HEK293 (cell line): ENCODE data around the gene ILDR1.

Experiments
- CTCF ChIA-PET: fragments of 350-600 bp; formaldehyde crosslinking; extraction: SDS; loops from one replicate; lab custom pipeline; 2021; ENCODE audit warnings: antibody characterized with exemption; lab: Yijun Ruan, JAX
- POLR2A ChIA-PET: fragments of 300-600 bp; formaldehyde crosslinking; extraction: SDS; loops from one replicate; lab custom pipeline; 2020; ENCODE audit warnings: antibody characterized with exemption, inconsistent platforms; lab: Yijun Ruan, JAX
- H3K27ac ChIP-seq: fragments of 200-500 bp; sonication (Bioruptor generic); 2 replicates; pipeline ENCODE4 v1.5.1; 2014; ENCODE audit warnings: low read depth, low read length, control low read depth, inconsistent platforms; ENCODE audit errors: extremely low read depth
- H3K36me3 ChIP-seq, 2 experiments: fragments of 200-500 bp in 1 of 2; sonication (Bioruptor generic) in 1 of 2; 1 replicate in 1 of 2; 2 replicates in 1 of 2; pipeline ENCODE4 v1.5.1; 2014 to 2017; ENCODE audit warnings: inconsistent platforms in 2 of 2, low read length in 2 of 2; ENCODE audit not compliant: control insufficient read depth in 2 of 2, insufficient read depth in 1 of 2
- H3K4me1 ChIP-seq: fragments of 200-500 bp; sonication (Bioruptor generic); 2 replicates; pipeline ENCODE4 v1.5.1; 2014; ENCODE audit warnings: mild to moderate bottlenecking, low read length, inconsistent platforms; ENCODE audit not compliant: control insufficient read depth, insufficient read depth
- H3K4me3 ChIP-seq: 2 replicates; pipeline ENCODE4 v1.5.1; 2011; ENCODE audit warnings: low read depth, mild to moderate bottlenecking, control low read depth, low read length, moderate library complexity
- H3K9me3 ChIP-seq: fragments of 200-500 bp; sonication (Bioruptor generic); 2 replicates; pipeline ENCODE4 v1.5.1; 2014; ENCODE audit warnings: low read depth, low read length, inconsistent platforms; ENCODE audit not compliant: control insufficient read depth, insufficient read depth
- GLI2 ChIP-seq: fragments of 450-650 bp; formaldehyde crosslinking; IDR thresholded peaks from 2 replicates; pipeline ENCODE4; 2017; ENCODE audit warnings: missing biosample characterization, missing genetic modification characterization, low read depth, borderline replicate concordance
- GLI4 ChIP-seq: fragments of 450-650 bp; formaldehyde crosslinking; IDR thresholded peaks from 2 replicates; pipeline ENCODE4 v1.5.1; 2016; ENCODE audit warnings: missing biosample characterization, missing genetic modification characterization
- MZF1 ChIP-seq: fragments of 450-650 bp; formaldehyde crosslinking; IDR thresholded peaks from 2 replicates; pipeline ENCODE4 v1.5.1; 2017; ENCODE audit warnings: missing biosample characterization, missing genetic modification characterization, borderline replicate concordance
- PRDM1 ChIP-seq: fragments of 450-650 bp; formaldehyde crosslinking; IDR thresholded peaks from 2 replicates; pipeline ENCODE4; 2016; ENCODE audit warnings: missing biosample characterization, missing genetic modification characterization
- ZFP3 ChIP-seq: fragments of 450-650 bp; formaldehyde crosslinking; IDR thresholded peaks from 2 replicates; pipeline ENCODE4 v1.5.1; 2016; ENCODE audit warnings: low read depth, missing biosample characterization, missing genetic modification characterization
- ZIC2 ChIP-seq: fragments of 450-650 bp; formaldehyde crosslinking; IDR thresholded peaks from 2 replicates; pipeline ENCODE4 v1.5.1; 2016; ENCODE audit warnings: missing biosample characterization, missing genetic modification characterization
- ZNF19 ChIP-seq: fragments of 450-650 bp; formaldehyde crosslinking; IDR thresholded peaks from 2 replicates; pipeline ENCODE4; 2016; ENCODE audit warnings: missing biosample characterization, missing genetic modification characterization, low read depth
- ZNF544 ChIP-seq: fragments of 450-650 bp; formaldehyde crosslinking; IDR thresholded peaks from 2 replicates; pipeline ENCODE4 v1.5.0; 2017; ENCODE audit warnings: missing biosample characterization, missing genetic modification characterization
- ZNF571 ChIP-seq: fragments of 450-650 bp; formaldehyde crosslinking; IDR thresholded peaks from 2 replicates; pipeline ENCODE4 v1.5.0; 2017; ENCODE audit warnings: missing biosample characterization, missing genetic modification characterization
- ZNF707 ChIP-seq: fragments of 450-650 bp; formaldehyde crosslinking; IDR thresholded peaks from 2 replicates; pipeline ENCODE4 v1.5.1; 2016; ENCODE audit warnings: missing biosample characterization, missing genetic modification characterization
- TF ChIP-seq, protein P1 (sequence below): fragments of 450-650 bp; formaldehyde crosslinking; IDR thresholded peaks from 2 replicates; pipeline ENCODE4 v1.5.1; 2016; ENCODE audit warnings: missing biosample characterization, missing genetic modification characterization
- TF ChIP-seq, protein P2 (sequence below): fragments of 450-650 bp; formaldehyde crosslinking; IDR thresholded peaks from 2 replicates; pipeline ENCODE4 v1.5.1; 2016; ENCODE audit warnings: missing biosample characterization, missing genetic modification characterization, borderline replicate concordance
- TF ChIP-seq, protein P3 (sequence below): fragments of 450-650 bp; formaldehyde crosslinking; IDR thresholded peaks from 2 replicates; pipeline ENCODE4 v1.5.1; 2016; ENCODE audit warnings: missing biosample characterization, missing genetic modification characterization
- TF ChIP-seq, protein P4 (sequence below): fragments of 450-650 bp; formaldehyde crosslinking; conservative IDR thresholded peaks from 2 replicates; pipeline ENCODE4 v1.5.1; 2016; ENCODE audit warnings: low read depth, missing biosample characterization, missing genetic modification characterization

Gene ILDR1

DNA sequence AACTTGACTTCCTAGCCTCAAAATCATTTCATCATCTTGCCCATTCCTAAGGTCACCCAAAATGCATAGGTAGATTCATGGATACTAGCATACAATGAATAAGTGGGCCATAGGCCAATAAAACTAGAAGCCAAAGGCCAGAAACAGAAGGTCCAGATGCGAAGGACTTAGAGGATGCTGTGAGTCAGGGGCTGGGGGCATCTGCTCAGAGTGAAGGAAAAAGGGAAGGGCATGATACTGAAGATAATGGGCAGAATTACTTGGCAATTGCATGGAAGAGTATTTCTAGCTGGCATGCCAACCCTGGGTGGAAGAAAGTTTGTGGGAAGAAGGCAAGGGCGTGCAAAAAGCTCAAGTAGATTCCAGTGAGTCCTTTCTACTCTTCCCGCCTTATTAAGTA is 27.5 kb downstream of the ILDR1 start (continued):
- TF ChIP-seq GLI4 (tag by site-specific recombination) (no peak), ZFP3 (tag by site-specific recombination) (no peak), ZNF571 (tag by site-specific recombination) (no peak)
- TF ChIP-seq, protein P1, sequence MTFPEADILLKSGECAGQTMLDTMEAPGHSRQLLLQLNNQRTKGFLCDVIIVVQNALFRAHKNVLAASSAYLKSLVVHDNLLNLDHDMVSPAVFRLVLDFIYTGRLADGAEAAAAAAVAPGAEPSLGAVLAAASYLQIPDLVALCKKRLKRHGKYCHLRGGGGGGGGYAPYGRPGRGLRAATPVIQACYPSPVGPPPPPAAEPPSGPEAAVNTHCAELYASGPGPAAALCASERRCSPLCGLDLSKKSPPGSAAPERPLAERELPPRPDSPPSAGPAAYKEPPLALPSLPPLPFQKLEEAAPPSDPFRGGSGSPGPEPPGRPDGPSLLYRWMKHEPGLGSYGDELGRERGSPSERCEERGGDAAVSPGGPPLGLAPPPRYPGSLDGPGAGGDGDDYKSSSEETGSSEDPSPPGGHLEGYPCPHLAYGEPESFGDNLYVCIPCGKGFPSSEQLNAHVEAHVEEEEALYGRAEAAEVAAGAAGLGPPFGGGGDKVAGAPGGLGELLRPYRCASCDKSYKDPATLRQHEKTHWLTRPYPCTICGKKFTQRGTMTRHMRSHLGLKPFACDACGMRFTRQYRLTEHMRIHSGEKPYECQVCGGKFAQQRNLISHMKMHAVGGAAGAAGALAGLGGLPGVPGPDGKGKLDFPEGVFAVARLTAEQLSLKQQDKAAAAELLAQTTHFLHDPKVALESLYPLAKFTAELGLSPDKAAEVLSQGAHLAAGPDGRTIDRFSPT (tag by site-specific recombination): no peak
- TF ChIP-seq, protein P2, sequence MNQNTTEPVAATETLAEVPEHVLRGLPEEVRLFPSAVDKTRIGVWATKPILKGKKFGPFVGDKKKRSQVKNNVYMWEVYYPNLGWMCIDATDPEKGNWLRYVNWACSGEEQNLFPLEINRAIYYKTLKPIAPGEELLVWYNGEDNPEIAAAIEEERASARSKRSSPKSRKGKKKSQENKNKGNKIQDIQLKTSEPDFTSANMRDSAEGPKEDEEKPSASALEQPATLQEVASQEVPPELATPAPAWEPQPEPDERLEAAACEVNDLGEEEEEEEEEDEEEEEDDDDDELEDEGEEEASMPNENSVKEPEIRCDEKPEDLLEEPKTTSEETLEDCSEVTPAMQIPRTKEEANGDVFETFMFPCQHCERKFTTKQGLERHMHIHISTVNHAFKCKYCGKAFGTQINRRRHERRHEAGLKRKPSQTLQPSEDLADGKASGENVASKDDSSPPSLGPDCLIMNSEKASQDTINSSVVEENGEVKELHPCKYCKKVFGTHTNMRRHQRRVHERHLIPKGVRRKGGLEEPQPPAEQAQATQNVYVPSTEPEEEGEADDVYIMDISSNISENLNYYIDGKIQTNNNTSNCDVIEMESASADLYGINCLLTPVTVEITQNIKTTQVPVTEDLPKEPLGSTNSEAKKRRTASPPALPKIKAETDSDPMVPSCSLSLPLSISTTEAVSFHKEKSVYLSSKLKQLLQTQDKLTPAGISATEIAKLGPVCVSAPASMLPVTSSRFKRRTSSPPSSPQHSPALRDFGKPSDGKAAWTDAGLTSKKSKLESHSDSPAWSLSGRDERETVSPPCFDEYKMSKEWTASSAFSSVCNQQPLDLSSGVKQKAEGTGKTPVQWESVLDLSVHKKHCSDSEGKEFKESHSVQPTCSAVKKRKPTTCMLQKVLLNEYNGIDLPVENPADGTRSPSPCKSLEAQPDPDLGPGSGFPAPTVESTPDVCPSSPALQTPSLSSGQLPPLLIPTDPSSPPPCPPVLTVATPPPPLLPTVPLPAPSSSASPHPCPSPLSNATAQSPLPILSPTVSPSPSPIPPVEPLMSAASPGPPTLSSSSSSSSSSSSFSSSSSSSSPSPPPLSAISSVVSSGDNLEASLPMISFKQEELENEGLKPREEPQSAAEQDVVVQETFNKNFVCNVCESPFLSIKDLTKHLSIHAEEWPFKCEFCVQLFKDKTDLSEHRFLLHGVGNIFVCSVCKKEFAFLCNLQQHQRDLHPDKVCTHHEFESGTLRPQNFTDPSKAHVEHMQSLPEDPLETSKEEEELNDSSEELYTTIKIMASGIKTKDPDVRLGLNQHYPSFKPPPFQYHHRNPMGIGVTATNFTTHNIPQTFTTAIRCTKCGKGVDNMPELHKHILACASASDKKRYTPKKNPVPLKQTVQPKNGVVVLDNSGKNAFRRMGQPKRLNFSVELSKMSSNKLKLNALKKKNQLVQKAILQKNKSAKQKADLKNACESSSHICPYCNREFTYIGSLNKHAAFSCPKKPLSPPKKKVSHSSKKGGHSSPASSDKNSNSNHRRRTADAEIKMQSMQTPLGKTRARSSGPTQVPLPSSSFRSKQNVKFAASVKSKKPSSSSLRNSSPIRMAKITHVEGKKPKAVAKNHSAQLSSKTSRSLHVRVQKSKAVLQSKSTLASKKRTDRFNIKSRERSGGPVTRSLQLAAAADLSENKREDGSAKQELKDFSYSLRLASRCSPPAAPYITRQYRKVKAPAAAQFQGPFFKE (tag by site-specific recombination): no peak

DNA sequence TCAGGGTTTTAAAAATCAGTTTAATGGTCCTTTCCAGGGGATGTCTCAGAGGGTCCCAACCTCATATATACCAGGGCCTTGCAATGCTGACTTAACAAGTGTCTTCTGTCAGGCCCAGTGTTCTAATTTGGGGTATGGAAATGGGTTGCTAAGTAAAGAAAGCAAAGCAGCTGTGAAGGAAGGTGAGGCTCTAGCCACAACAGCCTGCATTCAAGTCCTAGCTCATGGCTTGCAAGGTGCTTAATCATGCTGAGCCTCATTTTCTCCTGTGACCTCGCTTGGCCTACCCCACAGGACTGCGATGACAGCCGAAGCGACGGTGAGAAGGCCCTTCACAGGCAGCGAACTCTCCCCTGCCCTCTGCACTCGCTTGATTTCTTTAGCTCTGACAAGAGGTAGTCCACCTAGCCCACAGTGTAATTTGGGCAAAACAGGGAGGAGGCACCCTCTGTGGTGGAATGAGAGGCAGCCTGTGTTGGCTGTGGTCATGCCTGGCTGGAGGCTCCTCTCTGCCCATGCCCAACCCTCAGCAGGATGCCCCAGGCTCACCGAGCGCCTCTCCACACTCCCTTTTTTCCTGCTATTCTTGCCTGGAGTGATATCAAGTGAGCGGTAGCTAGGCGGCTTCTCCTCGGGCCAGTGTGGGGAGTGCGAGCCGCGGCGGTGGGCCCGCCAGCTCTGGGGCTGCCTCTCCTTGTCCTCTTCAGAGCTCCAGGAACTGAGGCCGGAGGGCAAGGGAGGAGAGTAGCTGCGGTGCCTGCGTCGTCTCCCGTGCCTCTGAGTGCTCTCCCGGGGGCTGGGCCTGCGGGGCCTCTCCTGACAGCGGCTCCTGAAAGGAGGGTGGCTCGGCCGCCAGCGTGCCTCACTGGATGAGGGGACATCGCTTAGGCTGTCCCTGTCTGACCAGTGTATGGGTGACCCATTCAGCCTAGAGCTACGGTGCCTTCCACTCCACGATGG is 29.2 kb downstream of the ILDR1 start:
- TF ChIP-seq MZF1 (tag by site-specific recombination): no peak
- TF ChIP-seq PRDM1: no peak
- no peak for TF ChIP-seq ZNF19 (tag by site-specific recombination)
- TF ChIP-seq ZNF544 (tag by site-specific recombination): no peak
- TF ChIP-seq ZIC2 (tag by site-specific recombination): no peak
- TF ChIP-seq, all 188 proteins: peak for 0
- ChIA-PET CTCF (interaction anchor here (0.6 kb wide), 1 partner anchor 829 kb away, joined by 4 read pairs; no protein-coding TSS in a partner anchor), POLR2A (no interaction called here)
- Histone ChIP-seq H3K4me1 (no peaks in the 10 kb centered on the region), H3K27ac (no peak overlapping the region), H3K4me3 (no peak overlapping the region), H3K9me3 (no peaks in the 10 kb centered on the region), H3K36me3 (no peaks in the 10 kb centered on the region)

DNA sequence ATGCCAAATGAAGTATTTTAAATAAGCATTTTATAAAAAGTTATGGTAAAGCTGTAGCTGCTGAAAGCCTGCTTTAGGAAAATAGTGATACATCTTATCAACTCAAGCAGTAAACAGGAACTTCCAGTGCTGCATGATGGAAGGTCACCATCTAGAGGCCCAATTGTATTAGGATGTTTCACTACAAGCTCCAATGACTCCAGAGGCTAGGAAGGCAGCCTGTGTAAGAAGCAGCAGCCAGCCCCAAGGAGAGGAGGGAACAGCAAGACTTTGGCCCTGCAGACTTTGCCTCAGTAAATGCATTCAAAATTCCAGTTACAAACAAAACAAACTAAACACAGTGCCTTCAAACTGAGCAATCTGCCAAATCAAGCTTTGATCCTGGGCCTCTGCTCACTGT is 32.1 kb downstream of the ILDR1 start:
- H3K4me3 ChIP-seq: no peak overlapping the region
- CTCF ChIA-PET: interaction anchor here (1.1 kb wide), 1 partner anchor 13 kb away, joined by 5 read pairs; no protein-coding TSS in a partner anchor
- H3K4me1 ChIP-seq: no peaks in the 10 kb centered on the region
- no peak overlapping the region for H3K27ac ChIP-seq
- no peaks in the 10 kb centered on the region for H3K36me3 ChIP-seq
- POLR2A ChIA-PET: no interaction called here
- H3K9me3 ChIP-seq: no peaks in the 10 kb centered on the region
- TF ChIP-seq, protein P3, sequence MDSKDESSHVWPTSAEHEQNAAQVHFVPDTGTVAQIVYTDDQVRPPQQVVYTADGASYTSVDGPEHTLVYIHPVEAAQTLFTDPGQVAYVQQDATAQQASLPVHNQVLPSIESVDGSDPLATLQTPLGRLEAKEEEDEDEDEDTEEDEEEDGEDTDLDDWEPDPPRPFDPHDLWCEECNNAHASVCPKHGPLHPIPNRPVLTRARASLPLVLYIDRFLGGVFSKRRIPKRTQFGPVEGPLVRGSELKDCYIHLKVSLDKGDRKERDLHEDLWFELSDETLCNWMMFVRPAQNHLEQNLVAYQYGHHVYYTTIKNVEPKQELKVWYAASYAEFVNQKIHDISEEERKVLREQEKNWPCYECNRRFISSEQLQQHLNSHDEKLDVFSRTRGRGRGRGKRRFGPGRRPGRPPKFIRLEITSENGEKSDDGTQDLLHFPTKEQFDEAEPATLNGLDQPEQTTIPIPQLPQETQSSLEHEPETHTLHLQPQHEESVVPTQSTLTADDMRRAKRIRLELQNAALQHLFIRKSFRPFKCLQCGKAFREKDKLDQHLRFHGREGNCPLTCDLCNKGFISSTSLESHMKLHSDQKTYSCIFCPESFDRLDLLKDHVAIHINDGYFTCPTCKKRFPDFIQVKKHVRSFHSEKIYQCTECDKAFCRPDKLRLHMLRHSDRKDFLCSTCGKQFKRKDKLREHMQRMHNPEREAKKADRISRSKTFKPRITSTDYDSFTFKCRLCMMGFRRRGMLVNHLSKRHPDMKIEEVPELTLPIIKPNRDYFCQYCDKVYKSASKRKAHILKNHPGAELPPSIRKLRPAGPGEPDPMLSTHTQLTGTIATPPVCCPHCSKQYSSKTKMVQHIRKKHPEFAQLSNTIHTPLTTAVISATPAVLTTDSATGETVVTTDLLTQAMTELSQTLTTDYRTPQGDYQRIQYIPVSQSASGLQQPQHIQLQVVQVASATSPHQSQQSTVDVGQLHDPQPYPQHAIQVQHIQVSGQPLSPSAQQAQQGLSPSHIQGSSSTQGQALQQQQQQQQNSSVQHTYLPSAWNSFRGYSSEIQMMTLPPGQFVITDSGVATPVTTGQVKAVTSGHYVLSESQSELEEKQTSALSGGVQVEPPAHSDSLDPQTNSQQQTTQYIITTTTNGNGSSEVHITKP: no peak
- TF ChIP-seq GLI2 (tag by site-specific recombination) (no peak), ZNF707 (tag by site-specific recombination) (no peak)
- TF ChIP-seq, protein P4, sequence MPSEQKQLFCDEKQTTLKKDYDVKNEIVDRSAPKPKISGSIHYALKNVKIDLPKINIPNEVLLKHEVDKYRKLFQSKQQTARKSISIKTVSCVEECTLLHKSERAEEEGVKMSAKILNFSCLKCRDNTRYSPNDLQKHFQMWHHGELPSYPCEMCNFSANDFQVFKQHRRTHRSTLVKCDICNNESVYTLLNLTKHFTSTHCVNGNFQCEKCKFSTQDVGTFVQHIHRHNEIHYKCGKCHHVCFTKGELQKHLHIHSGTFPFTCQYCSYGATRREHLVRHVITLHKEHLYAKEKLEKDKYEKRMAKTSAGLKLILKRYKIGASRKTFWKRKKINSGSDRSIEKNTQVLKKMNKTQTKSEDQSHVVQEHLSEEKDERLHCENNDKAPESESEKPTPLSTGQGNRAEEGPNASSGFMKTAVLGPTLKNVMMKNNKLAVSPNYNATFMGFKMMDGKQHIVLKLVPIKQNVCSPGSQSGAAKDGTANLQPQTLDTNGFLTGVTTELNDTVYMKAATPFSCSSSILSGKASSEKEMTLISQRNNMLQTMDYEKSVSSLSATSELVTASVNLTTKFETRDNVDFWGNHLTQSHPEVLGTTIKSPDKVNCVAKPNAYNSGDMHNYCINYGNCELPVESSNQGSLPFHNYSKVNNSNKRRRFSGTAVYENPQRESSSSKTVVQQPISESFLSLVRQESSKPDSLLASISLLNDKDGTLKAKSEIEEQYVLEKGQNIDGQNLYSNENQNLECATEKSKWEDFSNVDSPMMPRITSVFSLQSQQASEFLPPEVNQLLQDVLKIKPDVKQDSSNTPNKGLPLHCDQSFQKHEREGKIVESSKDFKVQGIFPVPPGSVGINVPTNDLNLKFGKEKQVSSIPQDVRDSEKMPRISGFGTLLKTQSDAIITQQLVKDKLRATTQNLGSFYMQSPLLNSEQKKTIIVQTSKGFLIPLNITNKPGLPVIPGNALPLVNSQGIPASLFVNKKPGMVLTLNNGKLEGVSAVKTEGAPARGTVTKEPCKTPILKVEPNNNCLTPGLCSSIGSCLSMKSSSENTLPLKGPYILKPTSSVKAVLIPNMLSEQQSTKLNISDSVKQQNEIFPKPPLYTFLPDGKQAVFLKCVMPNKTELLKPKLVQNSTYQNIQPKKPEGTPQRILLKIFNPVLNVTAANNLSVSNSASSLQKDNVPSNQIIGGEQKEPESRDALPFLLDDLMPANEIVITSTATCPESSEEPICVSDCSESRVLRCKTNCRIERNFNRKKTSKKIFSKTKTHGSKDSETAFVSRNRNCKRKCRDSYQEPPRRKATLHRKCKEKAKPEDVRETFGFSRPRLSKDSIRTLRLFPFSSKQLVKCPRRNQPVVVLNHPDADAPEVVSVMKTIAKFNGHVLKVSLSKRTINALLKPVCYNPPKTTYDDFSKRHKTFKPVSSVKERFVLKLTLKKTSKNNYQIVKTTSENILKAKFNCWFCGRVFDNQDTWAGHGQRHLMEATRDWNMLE (tag by site-specific recombination): no peak
